ENCODE measurements around the gene KAZN.

KAZN gene

GRCh38 chr1:15088281-15088971 lies 489.9 kb downstream of the KAZN start:
- Mint-ChIP-seq H3K36me3 (ENCODE audit: low read depth) (no peaks in the 10 kb centered on the region), H3K27ac (peak overlapping the region; percentile 30), H3K4me1 (ENCODE audit: low read depth) (peaks cover 23% of the 10 kb centered on the region), H3K4me3 (no peak overlapping the region), H3K9me3 (no peaks in the 10 kb centered on the region), H3K27me3 (peaks cover 17% of the 10 kb centered on the region)
- intact Hi-C loops (cut with micrococcal nuclease), result no loop called here

GRCh38 chr1:15089258-15089992 lies 490.9 kb downstream of the KAZN start:
- Mint-ChIP-seq H3K36me3 (ENCODE audit: low read depth) (no peaks in the 10 kb centered on the region), H3K27me3 (peaks cover 19% of the 10 kb centered on the region), H3K27ac (peak overlapping the region; percentile 30), H3K4me1 (ENCODE audit: low read depth) (peaks cover 20% of the 10 kb centered on the region), H3K4me3 (no peak overlapping the region), H3K9me3 (no peaks in the 10 kb centered on the region)
- intact Hi-C loops (cut with micrococcal nuclease), result no loop called here

GRCh38 chr1:15090373-15090772 lies 491.9 kb downstream of the KAZN start:
- intact Hi-C loops (cut with micrococcal nuclease), result no loop called here
- H3K4me3 Mint-ChIP-seq, result no peak overlapping the region
- H3K36me3 Mint-ChIP-seq (ENCODE audit: low read depth), result no peaks in the 10 kb centered on the region
- H3K4me1 Mint-ChIP-seq (ENCODE audit: low read depth), result peaks cover 21% of the 10 kb centered on the region
- peak overlapping the region; percentile 0 for H3K27ac Mint-ChIP-seq
- peaks cover 21% of the 10 kb centered on the region for H3K27me3 Mint-ChIP-seq
- no peaks in the 10 kb centered on the region for H3K9me3 Mint-ChIP-seq

GRCh38 chr1:15094056-15094455 lies 495.6 kb downstream of the KAZN start:
- Mint-ChIP-seq H3K4me3 (no peak overlapping the region), H3K36me3 (ENCODE audit: low read depth) (no peaks in the 10 kb centered on the region), H3K27ac (no peak overlapping the region), H3K27me3 (peaks cover 24% of the 10 kb centered on the region), H3K9me3 (no peaks in the 10 kb centered on the region), H3K4me1 (ENCODE audit: low read depth) (peaks cover 27% of the 10 kb centered on the region)
- intact Hi-C loops (cut with micrococcal nuclease), result no loop called here

- Mint-ChIP-seq H3K4me1 (ENCODE audit: low read depth) (peaks cover 19% of the 10 kb centered on the region), H3K4me3 (no peak overlapping the region), H3K27ac (peak overlapping the region; percentile 56), H3K36me3 (ENCODE audit: low read depth) (no peaks in the 10 kb centered on the region), H3K27me3 (peaks cover 30% of the 10 kb centered on the region), H3K9me3 (no peaks in the 10 kb centered on the region)
- intact Hi-C loops (cut with micrococcal nuclease), result no loop called here
Measured at GRCh38 chr1:15094719-15095495, 496.4 kb downstream of the KAZN start.

GRCh38 chr1:15095496-15095875 lies 497.0 kb downstream of the KAZN start:
- H3K36me3 Mint-ChIP-seq (ENCODE audit: low read depth), result no peaks in the 10 kb centered on the region
- intact Hi-C loops (cut with micrococcal nuclease), result no loop called here

GRCh38 chr1:15096293-15096692 lies 497.8 kb downstream of the KAZN start:
- peaks cover 32% of the 10 kb centered on the region for H3K27me3 Mint-ChIP-seq
- H3K4me3 Mint-ChIP-seq, result no peak overlapping the region
- no peak overlapping the region for H3K27ac Mint-ChIP-seq
- peaks cover 15% of the 10 kb centered on the region for H3K4me1 Mint-ChIP-seq (ENCODE audit: low read depth)
- H3K36me3 Mint-ChIP-seq (ENCODE audit: low read depth), result no peaks in the 10 kb centered on the region
- intact Hi-C loops (cut with micrococcal nuclease), result no loop called here
- no peaks in the 10 kb centered on the region for H3K9me3 Mint-ChIP-seq

More at GRCh38 chr1:15095496-15095875, 497.0 kb downstream of the KAZN start:
- Mint-ChIP-seq H3K9me3 (no peaks in the 10 kb centered on the region), H3K27ac (no peak overlapping the region), H3K4me3 (no peak overlapping the region), H3K27me3 (peaks cover 29% of the 10 kb centered on the region), H3K4me1 (ENCODE audit: low read depth) (peaks cover 13% of the 10 kb centered on the region)

- Mint-ChIP-seq H3K9me3 (no peaks in the 10 kb centered on the region), H3K4me3 (no peak overlapping the region), H3K36me3 (ENCODE audit: low read depth) (no peaks in the 10 kb centered on the region), H3K27me3 (peaks cover 36% of the 10 kb centered on the region), H3K27ac (no peak overlapping the region), H3K4me1 (ENCODE audit: low read depth) (peaks cover 16% of the 10 kb centered on the region)
- intact Hi-C loops (cut with micrococcal nuclease), result no loop called here
Measured at GRCh38 chr1:15098176-15099125, 500.0 kb downstream of the KAZN start.

- Mint-ChIP-seq H3K36me3 (ENCODE audit: low read depth) (no peaks in the 10 kb centered on the region), H3K4me3 (no peak overlapping the region), H3K27ac (no peak overlapping the region), H3K9me3 (no peaks in the 10 kb centered on the region), H3K27me3 (peaks cover 35% of the 10 kb centered on the region), H3K4me1 (ENCODE audit: low read depth) (peaks cover 16% of the 10 kb centered on the region)
- intact Hi-C loops (cut with micrococcal nuclease), result loop anchor here (1.0 kb wide), 1 partner anchor 37 kb away; no protein-coding TSS in a partner anchor
Measured at GRCh38 chr1:15099441-15100120, 501.1 kb downstream of the KAZN start.

- intact Hi-C loops (cut with micrococcal nuclease), result loop anchor here (1.0 kb wide), 1 partner anchor 38 kb away; no protein-coding TSS in a partner anchor
Measured at GRCh38 chr1:15100121-15100879, 501.8 kb downstream of the KAZN start.

GRCh38 chr1:15100880-15101760 lies 502.6 kb downstream of the KAZN start:
- H3K4me3 Mint-ChIP-seq, result no peak overlapping the region
- peak overlapping the region; percentile 2 for H3K27ac Mint-ChIP-seq
- intact Hi-C loops (cut with micrococcal nuclease), result loop anchor here (1.0 kb wide), 1 partner anchor 39 kb away; no protein-coding TSS in a partner anchor
- H3K4me1 Mint-ChIP-seq (ENCODE audit: low read depth), result peaks cover 8% of the 10 kb centered on the region
- peaks cover 34% of the 10 kb centered on the region for H3K27me3 Mint-ChIP-seq
- H3K36me3 Mint-ChIP-seq (ENCODE audit: low read depth), result no peaks in the 10 kb centered on the region
- H3K9me3 Mint-ChIP-seq, result no peaks in the 10 kb centered on the region

More at GRCh38 chr1:15100121-15100879, 501.8 kb downstream of the KAZN start:
- Mint-ChIP-seq H3K9me3 (no peaks in the 10 kb centered on the region), H3K4me3 (no peak overlapping the region), H3K27ac (no peak overlapping the region), H3K36me3 (ENCODE audit: low read depth) (no peaks in the 10 kb centered on the region), H3K4me1 (ENCODE audit: low read depth) (peaks cover 16% of the 10 kb centered on the region), H3K27me3 (peaks cover 34% of the 10 kb centered on the region)
